A549 (cell line): ENCODE results near the gene HNRNPLL.

Experiments
- CBX8 ChIP-seq: fragments of 200-600 bp; sonication (generic); IDR thresholded peaks from 2 replicates; pipeline ENCODE4 v1.6.1; 2016
- ZNF302 ChIP-seq: fragments of 250-450 bp; sonication (Bioruptor Pico); IDR thresholded peaks from 2 replicates; pipeline ENCODE4 v1.9.0; 2021; ENCODE audit warnings: inconsistent platforms, mild to moderate bottlenecking, moderate library complexity

DNA sequence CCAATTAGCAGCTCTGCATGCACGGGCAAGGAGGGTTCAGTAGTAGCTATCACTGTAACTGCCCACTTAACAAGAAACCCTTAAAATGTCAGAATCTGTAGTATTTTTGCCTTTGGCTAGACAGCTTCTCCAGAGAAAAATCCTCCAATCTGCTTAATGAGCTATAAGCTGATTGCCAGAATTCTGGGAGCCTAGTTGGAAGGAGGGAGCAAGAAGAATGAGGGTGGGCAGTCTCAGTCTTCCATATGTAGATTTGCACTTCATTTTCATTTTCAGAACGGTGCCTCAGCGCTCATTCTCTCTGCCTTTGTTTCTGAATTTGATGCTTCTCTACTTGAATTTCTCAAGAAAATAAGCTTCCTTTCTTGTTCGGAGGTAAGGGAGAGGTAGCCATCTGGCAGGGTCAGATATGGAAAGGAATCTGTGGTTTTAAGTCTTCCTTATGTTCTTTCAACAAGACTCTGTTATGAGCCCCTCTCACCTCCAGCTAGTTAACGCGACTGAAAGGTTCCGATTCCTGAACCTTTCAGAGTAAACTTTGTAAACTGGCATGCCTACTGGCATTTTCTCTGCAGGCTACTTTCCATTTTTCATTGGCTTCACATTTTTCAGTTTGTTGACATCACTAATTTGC is 53.5 kb downstream of the HNRNPLL start:
- no peak for TF ChIP-seq CBX8
- TF ChIP-seq ZNF302, result no peak
